ENCODE results near the gene NUAK1.
A peak's percentile ranks its signal among the peaks of the same experiment; 100 is the strongest.

Gene NUAK1

DNA sequence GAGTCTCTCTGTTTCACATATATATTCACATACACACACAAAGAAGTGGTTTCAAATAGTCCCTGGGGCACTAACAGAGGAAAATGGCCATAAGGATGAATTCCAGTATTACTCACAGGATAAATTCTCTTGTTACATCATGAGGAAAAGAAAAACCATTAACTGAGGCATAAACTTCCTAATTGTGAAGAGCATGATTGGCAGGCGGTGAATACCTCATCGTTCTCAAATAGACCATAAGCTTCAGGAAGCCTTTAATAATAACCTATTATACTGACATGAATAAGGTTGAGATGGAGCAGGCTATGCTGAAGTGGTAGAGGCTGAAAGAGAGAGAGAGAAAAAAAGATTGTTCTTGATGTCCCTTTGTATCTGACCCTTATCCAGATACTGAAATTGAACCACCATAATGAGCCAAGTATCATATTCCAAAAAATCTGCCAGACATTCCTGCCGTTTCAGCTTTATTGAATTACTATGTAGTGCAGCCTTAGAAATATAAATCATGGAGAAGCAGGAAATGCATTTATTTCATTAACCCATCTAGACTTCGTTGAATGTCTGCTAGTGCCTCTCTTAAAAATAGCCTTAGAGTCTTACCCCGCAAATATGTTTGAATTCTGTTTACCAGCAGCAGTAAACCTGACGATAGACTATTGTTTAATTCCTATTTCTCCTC lies 86.8 kb downstream of the NUAK1 start:
- TF ChIP-seq, protein P1, sequence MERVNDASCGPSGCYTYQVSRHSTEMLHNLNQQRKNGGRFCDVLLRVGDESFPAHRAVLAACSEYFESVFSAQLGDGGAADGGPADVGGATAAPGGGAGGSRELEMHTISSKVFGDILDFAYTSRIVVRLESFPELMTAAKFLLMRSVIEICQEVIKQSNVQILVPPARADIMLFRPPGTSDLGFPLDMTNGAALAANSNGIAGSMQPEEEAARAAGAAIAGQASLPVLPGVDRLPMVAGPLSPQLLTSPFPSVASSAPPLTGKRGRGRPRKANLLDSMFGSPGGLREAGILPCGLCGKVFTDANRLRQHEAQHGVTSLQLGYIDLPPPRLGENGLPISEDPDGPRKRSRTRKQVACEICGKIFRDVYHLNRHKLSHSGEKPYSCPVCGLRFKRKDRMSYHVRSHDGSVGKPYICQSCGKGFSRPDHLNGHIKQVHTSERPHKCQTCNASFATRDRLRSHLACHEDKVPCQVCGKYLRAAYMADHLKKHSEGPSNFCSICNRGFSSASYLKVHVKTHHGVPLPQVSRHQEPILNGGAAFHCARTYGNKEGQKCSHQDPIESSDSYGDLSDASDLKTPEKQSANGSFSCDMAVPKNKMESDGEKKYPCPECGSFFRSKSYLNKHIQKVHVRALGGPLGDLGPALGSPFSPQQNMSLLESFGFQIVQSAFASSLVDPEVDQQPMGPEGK (CRISPR knock-in tag; IDR thresholded peaks at IDR 0.05; ENCODE audit: borderline replicate concordance), result no peak
- TF ChIP-seq BACH2 (CRISPR knock-in tag; IDR thresholded peaks at IDR 0.05; ENCODE audit: borderline replicate concordance) (no peak), ISL1 (CRISPR knock-in tag; IDR thresholded peaks at IDR 0.05) (peak; percentile 96), ZFP3 (CRISPR knock-in tag; IDR thresholded peaks at IDR 0.05) (no peak), OSR1 (CRISPR knock-in tag; IDR thresholded peaks at IDR 0.05) (no peak), TOX (CRISPR knock-in tag; IDR thresholded peaks at IDR 0.05; ENCODE audit: borderline replicate concordance) (peak; percentile 73; the same call in 1 of the 2 replicates), ZNF565 (CRISPR knock-in tag; conservative IDR thresholded peaks at IDR 0.05; ENCODE audit: low read depth) (no peak), ESRRG (CRISPR knock-in tag; IDR thresholded peaks at IDR 0.05) (peak; percentile 50; the same call in 1 of the 2 replicates), GLIS3 (CRISPR knock-in tag; IDR thresholded peaks at IDR 0.05) (no peak), TCF4 (CRISPR knock-in tag; IDR thresholded peaks at IDR 0.05; ENCODE audit: borderline replicate concordance) (no peak), RARB (CRISPR knock-in tag; IDR thresholded peaks at IDR 0.05) (no peak; the same call in 1 of the 2 replicates), ZNF8 (CRISPR knock-in tag; IDR thresholded peaks at IDR 0.05) (no peak), ZFP30 (CRISPR knock-in tag; IDR thresholded peaks at IDR 0.05) (peak; percentile 79), SNAI2 (CRISPR knock-in tag; IDR thresholded peaks at IDR 0.05) (no peak)
- TF ChIP-seq, protein P2, sequence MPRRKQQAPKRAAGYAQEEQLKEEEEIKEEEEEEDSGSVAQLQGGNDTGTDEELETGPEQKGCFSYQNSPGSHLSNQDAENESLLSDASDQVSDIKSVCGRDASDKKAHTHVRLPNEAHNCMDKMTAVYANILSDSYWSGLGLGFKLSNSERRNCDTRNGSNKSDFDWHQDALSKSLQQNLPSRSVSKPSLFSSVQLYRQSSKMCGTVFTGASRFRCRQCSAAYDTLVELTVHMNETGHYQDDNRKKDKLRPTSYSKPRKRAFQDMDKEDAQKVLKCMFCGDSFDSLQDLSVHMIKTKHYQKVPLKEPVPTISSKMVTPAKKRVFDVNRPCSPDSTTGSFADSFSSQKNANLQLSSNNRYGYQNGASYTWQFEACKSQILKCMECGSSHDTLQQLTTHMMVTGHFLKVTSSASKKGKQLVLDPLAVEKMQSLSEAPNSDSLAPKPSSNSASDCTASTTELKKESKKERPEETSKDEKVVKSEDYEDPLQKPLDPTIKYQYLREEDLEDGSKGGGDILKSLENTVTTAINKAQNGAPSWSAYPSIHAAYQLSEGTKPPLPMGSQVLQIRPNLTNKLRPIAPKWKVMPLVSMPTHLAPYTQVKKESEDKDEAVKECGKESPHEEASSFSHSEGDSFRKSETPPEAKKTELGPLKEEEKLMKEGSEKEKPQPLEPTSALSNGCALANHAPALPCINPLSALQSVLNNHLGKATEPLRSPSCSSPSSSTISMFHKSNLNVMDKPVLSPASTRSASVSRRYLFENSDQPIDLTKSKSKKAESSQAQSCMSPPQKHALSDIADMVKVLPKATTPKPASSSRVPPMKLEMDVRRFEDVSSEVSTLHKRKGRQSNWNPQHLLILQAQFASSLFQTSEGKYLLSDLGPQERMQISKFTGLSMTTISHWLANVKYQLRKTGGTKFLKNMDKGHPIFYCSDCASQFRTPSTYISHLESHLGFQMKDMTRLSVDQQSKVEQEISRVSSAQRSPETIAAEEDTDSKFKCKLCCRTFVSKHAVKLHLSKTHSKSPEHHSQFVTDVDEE (CRISPR knock-in tag; IDR thresholded peaks at IDR 0.05), result no peak
- TF ChIP-seq, protein P3, sequence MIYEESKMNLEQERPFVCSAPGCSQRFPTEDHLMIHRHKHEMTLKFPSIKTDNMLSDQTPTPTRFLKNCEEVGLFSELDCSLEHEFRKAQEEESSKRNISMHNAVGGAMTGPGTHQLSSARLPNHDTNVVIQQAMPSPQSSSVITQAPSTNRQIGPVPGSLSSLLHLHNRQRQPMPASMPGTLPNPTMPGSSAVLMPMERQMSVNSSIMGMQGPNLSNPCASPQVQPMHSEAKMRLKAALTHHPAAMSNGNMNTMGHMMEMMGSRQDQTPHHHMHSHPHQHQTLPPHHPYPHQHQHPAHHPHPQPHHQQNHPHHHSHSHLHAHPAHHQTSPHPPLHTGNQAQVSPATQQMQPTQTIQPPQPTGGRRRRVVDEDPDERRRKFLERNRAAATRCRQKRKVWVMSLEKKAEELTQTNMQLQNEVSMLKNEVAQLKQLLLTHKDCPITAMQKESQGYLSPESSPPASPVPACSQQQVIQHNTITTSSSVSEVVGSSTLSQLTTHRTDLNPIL (CRISPR knock-in tag; IDR thresholded peaks at IDR 0.05; ENCODE audit: low read depth), result peak; percentile 64; the same call in 1 of the 2 replicates
- TF ChIP-seq, protein P4, sequence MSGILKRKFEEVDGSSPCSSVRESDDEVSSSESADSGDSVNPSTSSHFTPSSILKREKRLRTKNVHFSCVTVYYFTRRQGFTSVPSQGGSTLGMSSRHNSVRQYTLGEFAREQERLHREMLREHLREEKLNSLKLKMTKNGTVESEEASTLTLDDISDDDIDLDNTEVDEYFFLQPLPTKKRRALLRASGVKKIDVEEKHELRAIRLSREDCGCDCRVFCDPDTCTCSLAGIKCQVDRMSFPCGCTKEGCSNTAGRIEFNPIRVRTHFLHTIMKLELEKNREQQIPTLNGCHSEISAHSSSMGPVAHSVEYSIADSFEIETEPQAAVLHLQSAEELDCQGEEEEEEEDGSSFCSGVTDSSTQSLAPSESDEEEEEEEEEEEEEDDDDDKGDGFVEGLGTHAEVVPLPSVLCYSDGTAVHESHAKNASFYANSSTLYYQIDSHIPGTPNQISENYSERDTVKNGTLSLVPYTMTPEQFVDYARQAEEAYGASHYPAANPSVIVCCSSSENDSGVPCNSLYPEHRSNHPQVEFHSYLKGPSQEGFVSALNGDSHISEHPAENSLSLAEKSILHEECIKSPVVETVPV (CRISPR knock-in tag; IDR thresholded peaks at IDR 0.05), result no peak
- TF ChIP-seq, protein P5, sequence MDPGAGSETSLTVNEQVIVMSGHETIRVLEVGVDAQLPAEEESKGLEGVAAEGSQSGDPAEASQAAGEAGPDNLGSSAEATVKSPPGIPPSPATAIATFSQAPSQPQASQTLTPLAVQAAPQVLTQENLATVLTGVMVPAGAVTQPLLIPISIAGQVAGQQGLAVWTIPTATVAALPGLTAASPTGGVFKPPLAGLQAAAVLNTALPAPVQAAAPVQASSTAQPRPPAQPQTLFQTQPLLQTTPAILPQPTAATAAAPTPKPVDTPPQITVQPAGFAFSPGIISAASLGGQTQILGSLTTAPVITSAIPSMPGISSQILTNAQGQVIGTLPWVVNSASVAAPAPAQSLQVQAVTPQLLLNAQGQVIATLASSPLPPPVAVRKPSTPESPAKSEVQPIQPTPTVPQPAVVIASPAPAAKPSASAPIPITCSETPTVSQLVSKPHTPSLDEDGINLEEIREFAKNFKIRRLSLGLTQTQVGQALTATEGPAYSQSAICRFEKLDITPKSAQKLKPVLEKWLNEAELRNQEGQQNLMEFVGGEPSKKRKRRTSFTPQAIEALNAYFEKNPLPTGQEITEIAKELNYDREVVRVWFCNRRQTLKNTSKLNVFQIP (CRISPR knock-in tag; IDR thresholded peaks at IDR 0.05; ENCODE audit: borderline replicate concordance, low read depth), result peak; percentile 95; the same call in 1 of the 2 replicates
- peak; percentile 89 for ATAC-seq

DNA sequence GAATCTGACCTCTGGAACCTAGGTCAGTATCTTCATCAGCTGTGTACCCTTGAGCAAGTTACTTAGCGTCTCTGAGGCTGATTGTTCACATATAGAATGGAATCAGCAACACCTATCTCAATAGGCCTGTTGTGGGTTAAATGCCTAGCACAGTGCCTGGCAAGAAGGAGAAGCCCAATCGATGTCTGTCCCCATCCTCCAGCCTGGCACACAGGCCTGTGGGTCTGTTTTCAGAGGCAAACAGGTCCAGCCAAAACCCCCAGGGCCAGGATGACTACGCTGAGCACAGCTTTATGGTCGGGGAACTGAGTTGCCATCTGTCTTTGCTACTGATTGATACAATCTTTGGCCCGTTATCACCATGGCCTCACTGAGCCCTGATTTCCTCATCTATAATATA lies 89.2 kb downstream of the NUAK1 start:
- no peak for ATAC-seq
- TF ChIP-seq, protein P1 (CRISPR knock-in tag; IDR thresholded peaks at IDR 0.05; ENCODE audit: borderline replicate concordance), result no peak
- no peak for TF ChIP-seq ISL1 (CRISPR knock-in tag; IDR thresholded peaks at IDR 0.05)
- TF ChIP-seq CSDC2 (CRISPR knock-in tag; IDR thresholded peaks at IDR 0.05), result no peak
- no peak for TF ChIP-seq ZNF8 (CRISPR knock-in tag; IDR thresholded peaks at IDR 0.05)
- no peak for TF ChIP-seq OSR1 (CRISPR knock-in tag; IDR thresholded peaks at IDR 0.05)
- TF ChIP-seq, protein P2 (CRISPR knock-in tag; IDR thresholded peaks at IDR 0.05), result no peak
- no peak for TF ChIP-seq RARB (CRISPR knock-in tag; IDR thresholded peaks at IDR 0.05)
- TF ChIP-seq, protein P3 (CRISPR knock-in tag; IDR thresholded peaks at IDR 0.05; ENCODE audit: low read depth), result no peak
- TF ChIP-seq TOX (CRISPR knock-in tag; IDR thresholded peaks at IDR 0.05; ENCODE audit: borderline replicate concordance), result no peak
- TF ChIP-seq, protein P4 (CRISPR knock-in tag; IDR thresholded peaks at IDR 0.05), result no peak
- no peak for TF ChIP-seq SNAI2 (CRISPR knock-in tag; IDR thresholded peaks at IDR 0.05)

All from SK-N-SH treated with all-trans-retinoic acid at 6 μM for 48 hours (cell line).